ENCODE data around the gene JAG2.

Gene JAG2

DNA sequence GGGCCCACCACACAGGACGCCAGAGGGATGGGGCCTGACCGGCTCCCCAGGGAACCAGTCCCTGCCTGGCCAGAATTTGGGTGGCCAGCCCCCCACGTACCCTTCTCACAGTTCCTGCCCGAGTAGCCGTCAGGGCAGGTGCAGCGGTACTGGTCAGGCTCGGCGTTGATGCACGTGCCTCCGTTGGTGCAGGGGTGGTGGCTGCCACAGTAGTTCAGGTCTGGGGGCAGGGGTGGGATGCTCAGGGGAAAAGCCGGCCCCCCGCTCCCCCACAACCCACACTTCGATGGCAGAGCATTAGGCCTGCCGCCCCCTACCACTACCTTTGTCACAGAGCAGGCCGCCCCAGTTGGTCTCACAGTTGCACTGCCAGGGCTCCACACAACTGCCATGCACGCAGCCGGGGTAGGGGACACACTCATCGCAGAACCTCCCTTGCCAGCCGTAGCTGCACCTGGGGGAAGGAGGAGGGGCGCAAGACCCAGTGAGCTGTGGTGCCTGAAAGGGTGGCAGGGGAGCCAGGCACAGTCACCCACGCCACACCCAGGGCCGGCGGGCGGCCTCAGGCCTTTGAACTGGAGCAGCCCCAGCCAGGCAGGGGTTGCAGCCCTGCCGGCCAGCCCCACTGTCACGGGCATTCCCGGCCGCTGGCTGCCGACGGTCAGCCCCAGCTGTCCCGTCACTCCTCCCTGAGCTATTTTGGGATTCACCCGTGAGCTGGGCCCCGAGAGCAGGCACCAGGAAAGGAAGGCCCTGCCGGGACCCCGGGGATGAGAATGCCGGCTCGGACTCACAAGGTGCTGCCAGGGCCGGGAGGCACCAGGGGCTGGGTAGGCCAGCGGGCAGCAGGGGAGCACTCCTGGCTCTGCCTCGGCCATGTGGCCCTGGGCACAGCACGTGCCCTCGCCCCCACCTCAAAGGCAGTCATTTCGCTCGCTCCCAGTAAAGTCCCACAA is 16.5 kb downstream of the JAG2 start:
- Histone ChIP-seq H3K9me3 (ENCODE audit: control insufficient read depth in 1 of 2, low read length in 2 of 2) (no peaks in the 10 kb centered on the region), H3K4me1 (ENCODE audit: control insufficient read depth in 1 of 2, insufficient read depth in 2 of 2, low read length in 2 of 2) (peaks cover 8 to 10% of the 10 kb centered on the region in 2 donors), H3K4me3 (ENCODE audit: low read depth in 1 of 2, low read length in 2 of 2) (no peak overlapping the region), H3K27me3 (ENCODE audit: control insufficient read depth in 1 of 2, insufficient read depth in 2 of 2, low read length in 2 of 2) (no peaks in the 10 kb centered on the region), H3K36me3 (ENCODE audit: control insufficient read depth in 1 of 2, insufficient read depth in 2 of 2, low read length in 2 of 2) (no peaks in the 10 kb centered on the region), H3K9ac (ENCODE audit: low read depth in 1 of 2, low read length in 2 of 2) (no peak overlapping the region), H3K27ac (ENCODE audit: low read depth, low read length) (no peak overlapping the region)

DNA sequence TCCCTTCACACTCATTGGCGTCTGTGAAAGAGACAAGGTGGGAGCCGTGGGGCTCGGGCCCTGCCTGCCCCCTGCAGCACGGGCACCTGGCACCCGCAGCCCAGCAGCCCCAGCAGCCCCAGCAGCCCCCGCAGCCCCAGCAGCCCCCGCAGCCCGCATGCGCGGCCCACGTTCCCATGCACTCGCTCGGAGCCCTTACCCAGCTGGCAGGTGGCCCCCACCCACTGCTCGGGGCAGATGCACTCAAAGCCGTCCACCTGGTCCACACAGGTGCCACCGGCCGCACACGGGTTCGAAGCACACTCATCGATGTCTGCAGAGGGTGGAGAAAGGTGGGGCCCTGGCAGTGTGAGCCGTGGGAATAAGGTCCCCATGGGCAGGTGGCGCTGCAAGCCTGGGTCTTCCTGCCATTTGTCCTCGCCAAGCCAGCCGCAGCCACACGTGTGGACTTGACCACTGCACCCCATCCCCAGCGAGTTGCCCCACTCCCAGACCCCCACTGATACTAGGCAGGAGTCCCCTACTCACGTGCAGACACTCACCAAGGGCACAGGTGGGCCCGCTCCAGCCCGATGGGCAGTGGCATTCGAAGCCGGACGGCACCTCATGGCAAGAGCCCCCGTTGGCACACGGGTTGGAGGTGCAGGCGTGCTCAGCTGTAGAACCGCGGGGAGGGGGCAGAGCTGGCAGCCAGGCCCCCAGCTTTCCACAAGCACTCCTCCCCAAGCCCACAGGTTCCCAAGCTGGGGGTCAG is 17.3 kb downstream of the JAG2 start:
- no peaks in the 10 kb centered on the region for H3K36me3 ChIP-seq (ENCODE audit: control insufficient read depth in 1 of 2, insufficient read depth in 2 of 2, low read length in 2 of 2)
- H3K27me3 ChIP-seq (ENCODE audit: control insufficient read depth in 1 of 2, insufficient read depth in 2 of 2, low read length in 2 of 2): no peaks in the 10 kb centered on the region
- no peak overlapping the region for H3K4me3 ChIP-seq (ENCODE audit: low read depth in 1 of 2, low read length in 2 of 2)
- H3K4me1 ChIP-seq (ENCODE audit: control insufficient read depth in 1 of 2, insufficient read depth in 2 of 2, low read length in 2 of 2): peaks cover 8 to 10% of the 10 kb centered on the region in 2 donors
- H3K27ac ChIP-seq (ENCODE audit: low read depth, low read length): no peak overlapping the region
- H3K9ac ChIP-seq (ENCODE audit: low read depth in 1 of 2, low read length in 2 of 2): no peak overlapping the region
- H3K9me3 ChIP-seq (ENCODE audit: control insufficient read depth in 1 of 2, low read length in 2 of 2): no peaks in the 10 kb centered on the region

DNA sequence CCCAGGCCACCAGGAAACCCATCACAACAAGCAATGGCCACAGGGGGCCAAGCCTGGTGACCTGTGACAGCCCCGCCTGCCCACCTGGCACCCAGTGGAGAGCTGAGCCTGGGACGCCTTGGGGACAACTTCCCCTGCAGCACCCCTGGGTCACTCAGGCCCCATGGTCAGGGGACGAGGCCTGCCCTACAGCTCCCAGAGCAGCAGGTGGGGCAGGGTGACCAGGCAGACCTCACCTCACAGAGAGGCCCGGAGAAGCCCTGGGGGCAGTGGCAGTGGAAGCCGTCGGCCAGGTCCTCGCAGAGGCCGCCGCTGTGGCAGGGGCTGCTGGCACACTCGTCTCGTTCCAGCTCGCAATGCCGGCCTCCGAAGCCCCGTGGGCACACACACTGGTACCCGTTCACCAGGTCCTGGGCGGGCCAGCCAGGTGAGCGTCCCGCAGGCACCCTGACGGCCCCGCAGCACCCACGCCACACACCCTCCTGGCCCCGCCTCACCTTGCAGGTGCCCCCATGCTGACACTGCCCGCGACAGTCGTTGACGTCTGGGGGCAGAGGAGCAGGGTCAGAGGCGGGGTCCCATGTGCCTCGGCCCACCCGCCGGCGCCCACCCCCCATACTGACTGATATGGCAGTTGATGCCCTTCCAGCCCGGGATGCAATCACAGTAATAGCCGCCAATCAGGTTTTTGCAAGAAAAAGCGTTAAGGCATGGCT is 18.1 kb downstream of the JAG2 start:
- no peaks in the 10 kb centered on the region for H3K36me3 ChIP-seq (ENCODE audit: control insufficient read depth in 1 of 2, insufficient read depth in 2 of 2, low read length in 2 of 2)

GRCh38 chr14:105150026-105150367 is 18.6 kb downstream of the JAG2 start:
- H3K9ac ChIP-seq (ENCODE audit: low read depth in 1 of 2, low read length in 2 of 2): no peak overlapping the region
- no peak overlapping the region for H3K4me3 ChIP-seq (ENCODE audit: low read depth in 1 of 2, low read length in 2 of 2)
- no peak overlapping the region for H3K27ac ChIP-seq (ENCODE audit: low read depth, low read length)
- no peaks in the 10 kb centered on the region for H3K27me3 ChIP-seq (ENCODE audit: control insufficient read depth in 1 of 2, insufficient read depth in 2 of 2, low read length in 2 of 2)
- H3K9me3 ChIP-seq (ENCODE audit: control insufficient read depth in 1 of 2, low read length in 2 of 2): no peaks in the 10 kb centered on the region
- no peaks in the 10 kb centered on the region for H3K36me3 ChIP-seq (ENCODE audit: control insufficient read depth in 1 of 2, insufficient read depth in 2 of 2, low read length in 2 of 2)
- peaks cover under 1% of the 10 kb centered on the region in 2 donors for H3K4me1 ChIP-seq (ENCODE audit: control insufficient read depth in 1 of 2, insufficient read depth in 2 of 2, low read length in 2 of 2)

More for the DNA sequence above, 18.1 kb downstream of the JAG2 start:
- H3K9me3 ChIP-seq (ENCODE audit: control insufficient read depth in 1 of 2, low read length in 2 of 2): no peaks in the 10 kb centered on the region
- H3K4me3 ChIP-seq (ENCODE audit: low read depth in 1 of 2, low read length in 2 of 2): no peak overlapping the region
- H3K9ac ChIP-seq (ENCODE audit: low read depth in 1 of 2, low read length in 2 of 2): no peak overlapping the region
- no peaks in the 10 kb centered on the region for H3K27me3 ChIP-seq (ENCODE audit: control insufficient read depth in 1 of 2, insufficient read depth in 2 of 2, low read length in 2 of 2)
- peaks cover 5 to 6% of the 10 kb centered on the region in 2 donors for H3K4me1 ChIP-seq (ENCODE audit: control insufficient read depth in 1 of 2, insufficient read depth in 2 of 2, low read length in 2 of 2)
- H3K27ac ChIP-seq (ENCODE audit: low read depth, low read length): no peak overlapping the region

DNA sequence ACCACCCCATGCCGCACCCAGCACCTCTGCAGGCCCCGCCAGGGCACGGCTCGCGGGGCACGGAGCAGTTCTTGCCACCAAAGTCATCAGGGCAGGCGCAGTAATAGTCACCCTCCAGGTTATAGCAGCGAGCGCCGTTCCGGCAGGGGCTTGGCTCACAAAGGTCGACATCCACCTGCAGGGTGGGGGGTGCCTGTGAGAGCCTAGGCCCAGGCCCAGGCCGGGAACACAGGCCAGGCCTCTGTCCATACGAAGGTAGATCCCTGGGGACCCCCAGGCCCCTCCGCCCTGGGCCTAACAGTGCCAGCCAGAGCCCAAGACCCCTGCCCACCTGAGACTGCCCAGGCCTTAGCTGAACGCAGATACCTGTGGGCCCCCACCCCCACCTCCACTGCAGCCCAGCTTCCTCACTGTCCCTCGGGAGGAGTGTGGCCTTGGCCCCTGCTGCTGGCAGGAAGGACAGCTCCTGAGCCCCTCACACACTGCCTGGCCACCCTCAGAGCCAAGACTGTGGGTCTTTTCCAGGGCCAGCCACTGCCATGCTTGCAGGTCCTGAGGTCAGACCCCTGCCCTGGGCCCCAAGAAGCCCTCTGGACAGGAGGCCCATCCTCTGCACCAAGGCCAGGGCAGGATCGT is 19.3 kb downstream of the JAG2 start:
- Histone ChIP-seq H3K4me3 (ENCODE audit: low read depth in 1 of 2, low read length in 2 of 2) (no peak overlapping the region), H3K4me1 (ENCODE audit: control insufficient read depth in 1 of 2, insufficient read depth in 2 of 2, low read length in 2 of 2) (no peaks in the 10 kb centered on the region), H3K36me3 (ENCODE audit: control insufficient read depth in 1 of 2, insufficient read depth in 2 of 2, low read length in 2 of 2) (no peaks in the 10 kb centered on the region), H3K27ac (ENCODE audit: low read depth, low read length) (no peak overlapping the region), H3K9ac (ENCODE audit: low read depth in 1 of 2, low read length in 2 of 2) (no peak overlapping the region), H3K27me3 (ENCODE audit: control insufficient read depth in 1 of 2, insufficient read depth in 2 of 2, low read length in 2 of 2) (no peaks in the 10 kb centered on the region), H3K9me3 (ENCODE audit: control insufficient read depth in 1 of 2, low read length in 2 of 2) (no peaks in the 10 kb centered on the region)

GRCh38 chr14:105148604-105149145 is 19.9 kb downstream of the JAG2 start:
- Histone ChIP-seq H3K36me3 (ENCODE audit: control insufficient read depth in 1 of 2, insufficient read depth in 2 of 2, low read length in 2 of 2) (no peaks in the 10 kb centered on the region), H3K4me1 (ENCODE audit: control insufficient read depth in 1 of 2, insufficient read depth in 2 of 2, low read length in 2 of 2) (no peaks in the 10 kb centered on the region), H3K4me3 (ENCODE audit: low read depth in 1 of 2, low read length in 2 of 2) (no peak overlapping the region), H3K27me3 (ENCODE audit: control insufficient read depth in 1 of 2, insufficient read depth in 2 of 2, low read length in 2 of 2) (no peaks in the 10 kb centered on the region), H3K9ac (ENCODE audit: low read depth in 1 of 2, low read length in 2 of 2) (no peak overlapping the region), H3K9me3 (ENCODE audit: control insufficient read depth in 1 of 2, low read length in 2 of 2) (no peaks in the 10 kb centered on the region), H3K27ac (ENCODE audit: low read depth, low read length) (no peak overlapping the region)

DNA sequence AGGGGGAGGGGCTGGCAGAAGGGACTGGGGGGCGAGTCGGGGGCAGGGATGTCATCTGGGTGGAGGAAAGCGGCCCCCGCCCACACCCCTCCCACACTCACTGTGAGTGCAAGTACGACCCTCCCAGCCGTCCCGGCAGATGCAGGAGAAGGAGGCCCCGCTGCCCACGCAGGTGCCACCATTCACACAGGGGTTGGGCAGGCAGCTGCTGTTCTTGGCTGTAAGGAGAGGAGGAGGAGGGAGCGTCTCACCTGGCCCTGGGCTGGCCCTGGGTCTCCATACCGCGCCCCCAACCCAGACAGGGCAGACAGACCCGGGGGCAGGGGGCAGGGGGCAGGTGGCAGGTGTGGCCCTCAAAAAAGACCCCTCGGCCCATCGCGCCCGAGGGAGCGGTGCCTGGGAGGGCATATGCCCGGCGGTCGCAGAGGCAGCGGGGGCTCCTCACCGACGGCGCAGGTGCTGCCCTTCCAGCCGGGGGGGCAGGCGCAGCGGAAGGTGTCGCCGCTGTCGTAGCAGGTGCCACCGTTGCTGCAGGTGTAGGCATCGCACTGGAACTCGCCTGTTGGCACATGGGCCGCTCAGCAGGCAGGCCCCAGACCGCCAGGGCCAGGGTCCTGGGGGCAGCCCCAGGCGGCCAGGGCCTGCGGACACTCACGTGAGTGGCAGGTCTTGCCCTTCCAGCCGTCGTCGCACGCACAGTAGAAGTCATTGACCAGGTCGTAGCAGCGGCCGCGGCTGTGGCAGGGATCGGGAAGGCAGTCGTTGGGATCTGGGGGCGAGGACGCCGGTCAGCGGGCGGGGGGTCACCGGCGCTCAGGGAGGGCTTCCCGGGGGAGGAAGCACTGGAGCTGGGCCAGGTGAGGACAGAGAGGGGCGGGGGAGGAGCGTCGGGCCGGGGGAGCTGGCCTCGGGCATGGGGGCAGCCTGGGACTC is 20.6 kb downstream of the JAG2 start:
- H3K27me3 ChIP-seq (ENCODE audit: control insufficient read depth in 1 of 2, insufficient read depth in 2 of 2, low read length in 2 of 2): no peaks in the 10 kb centered on the region
- no peak overlapping the region for H3K9ac ChIP-seq (ENCODE audit: low read depth in 1 of 2, low read length in 2 of 2)
- H3K4me1 ChIP-seq (ENCODE audit: control insufficient read depth in 1 of 2, insufficient read depth in 2 of 2, low read length in 2 of 2): no peaks in the 10 kb centered on the region
- no peaks in the 10 kb centered on the region for H3K9me3 ChIP-seq (ENCODE audit: control insufficient read depth in 1 of 2, low read length in 2 of 2)
- H3K27ac ChIP-seq (ENCODE audit: low read depth, low read length): no peak overlapping the region
- H3K4me3 ChIP-seq (ENCODE audit: low read depth in 1 of 2, low read length in 2 of 2): no peak overlapping the region
- H3K36me3 ChIP-seq (ENCODE audit: control insufficient read depth in 1 of 2, insufficient read depth in 2 of 2, low read length in 2 of 2): no peaks in the 10 kb centered on the region

- no peaks in the 10 kb centered on the region for H3K9me3 ChIP-seq (ENCODE audit: control insufficient read depth in 1 of 2, low read length in 2 of 2)
- H3K27ac ChIP-seq (ENCODE audit: low read depth, low read length): no peak overlapping the region
- H3K9ac ChIP-seq (ENCODE audit: low read depth in 1 of 2, low read length in 2 of 2): no peak overlapping the region
- H3K4me1 ChIP-seq (ENCODE audit: control insufficient read depth in 1 of 2, insufficient read depth in 2 of 2, low read length in 2 of 2): no peaks in the 10 kb centered on the region
- H3K36me3 ChIP-seq (ENCODE audit: control insufficient read depth in 1 of 2, insufficient read depth in 2 of 2, low read length in 2 of 2): no peaks in the 10 kb centered on the region
- no peaks in the 10 kb centered on the region for H3K27me3 ChIP-seq (ENCODE audit: control insufficient read depth in 1 of 2, insufficient read depth in 2 of 2, low read length in 2 of 2)
- H3K4me3 ChIP-seq (ENCODE audit: low read depth in 1 of 2, low read length in 2 of 2): no peak overlapping the region
These were observed 21.5 kb downstream of the JAG2 start for GRCh38 chr14:105146976-105147635.

Data from duodenal mucosa (tissue), 2 donors.